OCI-LY7 (cell line): Measurements from ENCODE around the gene FADD. TPM values are rescaled to one million over a fixed set of nuclear protein-coding genes. Genes with fewer than 3 reads are reported as not detected.

Source experiments
- BruUV-seq: library from RNA; stranded (reverse); fragments of 400-500 nt; replicated peaks from 2 replicates; lab custom pipeline; 2021; lab: Mats Ljungman, UMichigan
- CTCF ChIA-PET: fragments of 300-600 bp; sonication (Branson Sonifier 250); formaldehyde crosslinking; loops from one replicate; lab custom pipeline; 2022; ENCODE audit warnings: antibody characterized with exemption; ENCODE audit not compliant: unreplicated experiment; lab: Charles Lee
- POLR2A ChIA-PET: fragments of 300-600 bp; sonication (Branson Sonifier 250); formaldehyde crosslinking; loops from one replicate; lab custom pipeline; 2022; ENCODE audit warnings: antibody characterized with exemption; lab: Charles Lee
- DNase-seq: peaks from one replicate; pipeline ENCODE4 v3.0.0-alpha.2; 2015; ENCODE audit warnings: low spot score
- H2AFZ ChIP-seq: fragments of 200-600 bp; sonication (generic), shearing (Covaris generic); 2 replicates; pipeline ENCODE4 v1.6.1; 2014; ENCODE audit warnings: mild to moderate bottlenecking, antibody characterized with exemption, low read length, moderate library complexity
- H3K27ac ChIP-seq: fragments of 200-600 bp; sonication (generic); 2 replicates; pipeline ENCODE4 v1.5.1; 2014; ENCODE audit warnings: mixed run types, low read depth, mild to moderate bottlenecking, moderate library complexity, low read length, inconsistent platforms; ENCODE audit not compliant: poor library complexity, severe bottlenecking
- H3K36me3 ChIP-seq: fragments of 200-600 bp; sonication (generic); 2 replicates; pipeline ENCODE4 v1.6.1; 2014; ENCODE audit warnings: mild to moderate bottlenecking, antibody characterized with exemption, low read length, moderate library complexity, mixed read lengths; ENCODE audit not compliant: insufficient read depth
- H3K4me1 ChIP-seq: fragments of 200-600 bp; sonication (generic); 2 replicates; pipeline ENCODE4 v1.5.1; 2014; ENCODE audit warnings: mild to moderate bottlenecking, low read length; ENCODE audit not compliant: insufficient read depth, poor library complexity, severe bottlenecking
- H3K4me2 ChIP-seq: fragments of 200-600 bp; sonication (generic); 2 replicates; pipeline ENCODE4 v1.6.1; 2014; ENCODE audit warnings: mild to moderate bottlenecking, low read length
- H3K4me3 ChIP-seq: fragments of 200-600 bp; sonication (generic); 2 replicates; pipeline ENCODE4 v1.5.1; 2014; ENCODE audit warnings: mild to moderate bottlenecking, low read depth, low read length; ENCODE audit not compliant: poor library complexity, severe bottlenecking
- H3K79me2 ChIP-seq: fragments of 200-600 bp; sonication (generic); 2 replicates; pipeline ENCODE4 v1.6.1; 2016; ENCODE audit warnings: low read depth, mild to moderate bottlenecking, low read length, moderate library complexity, mixed read lengths; ENCODE audit not compliant: insufficient read depth
- H3K9me2 ChIP-seq: fragments of 200-600 bp; sonication (generic); 2 replicates; pipeline ENCODE4 v1.6.1; 2016; ENCODE audit warnings: mild to moderate bottlenecking, low read length, mixed read lengths; ENCODE audit not compliant: insufficient read depth
- H3K9me3 ChIP-seq: fragments of 200-600 bp; sonication (generic); 2 replicates; pipeline ENCODE4 v1.6.1; 2014; ENCODE audit warnings: mild to moderate bottlenecking, mixed run types, low read length, mixed read lengths
- H4K20me1 ChIP-seq: fragments of 200-600 bp; sonication (generic); 2 replicates; pipeline ENCODE4 v1.6.1; 2014; ENCODE audit warnings: mild to moderate bottlenecking, antibody characterized with exemption, low read length, moderate library complexity, mixed read lengths; ENCODE audit not compliant: insufficient read depth
- EZH2phosphoT487 ChIP-seq: fragments of 200-600 bp; sonication (generic); IDR thresholded peaks from 2 replicates; pipeline ENCODE4 v1.6.1; 2018; ENCODE audit warnings: low read depth, borderline replicate concordance, mild to moderate bottlenecking, mixed run types, antibody characterized with exemption, low read length, moderate library complexity, mixed read lengths
- intact Hi-C: fragments of 100-400 bp; cut with micrococcal nuclease; formaldehyde crosslinking; loops from one replicate; pipeline ENCODE4 v1.10.0; 2022; ENCODE audit not compliant: unreplicated experiment
- total RNA-seq, 2 experiments: library from RNA; depleted of rRNA in 1 of 2; stranded (reverse); fragments of >200 nt in 1 of 2; shearing (Covaris generic) in 1 of 2; gene quantifications; 2 replicates each; pipeline ENCODE4 v1.2.3, GENCODE V29; 2014 to 2022
- TF ChIP-seq, protein P1 (sequence below): fragments of 200-600 bp; sonication (generic); conservative IDR thresholded peaks from 2 replicates; pipeline ENCODE4 v1.5.1; 2014; ENCODE audit warnings: mild to moderate bottlenecking, antibody characterized with exemption, low read length, moderate library complexity, mixed read lengths

The FADD gene
- total RNA-seq, 2 experiments from 2014 or later: 32.9 to 34.1 TPM

DNA sequence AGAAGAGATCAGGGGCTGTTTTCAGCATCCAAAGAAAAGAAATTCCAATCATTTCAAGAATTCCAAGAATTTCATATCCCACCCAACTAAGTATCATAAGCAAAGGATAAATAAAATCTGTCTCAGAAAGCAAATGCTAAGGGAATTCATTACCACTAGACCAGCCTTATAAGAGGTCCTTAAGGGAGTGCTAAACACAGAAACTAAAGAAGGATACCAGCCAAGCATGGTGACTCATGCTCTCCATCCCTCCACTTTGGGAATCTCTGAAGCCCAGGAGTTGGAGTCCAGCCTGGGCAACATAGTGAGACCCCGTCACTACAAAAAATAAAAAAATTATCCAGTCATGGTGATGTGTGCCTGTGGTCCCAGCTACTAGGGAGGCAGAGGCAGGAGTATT, 17.8 kb downstream of the FADD start:
- H2AFZ ChIP-seq: no peak overlapping the region
- no peak overlapping the region for H3K4me2 ChIP-seq
- H3K36me3 ChIP-seq: no peaks in the 10 kb centered on the region
- intact Hi-C loops: no loop called here
- CTCF ChIA-PET: no interaction called here
- no peak overlapping the region for H3K4me3 ChIP-seq
- H3K4me1 ChIP-seq: no peaks in the 10 kb centered on the region
- H3K27ac ChIP-seq: no peak overlapping the region
- H3K9me3 ChIP-seq: no peaks in the 10 kb centered on the region
- no TSS peak for BruUV-seq
- TF ChIP-seq EZH2phosphoT487: no peak
- TF ChIP-seq, protein P1, sequence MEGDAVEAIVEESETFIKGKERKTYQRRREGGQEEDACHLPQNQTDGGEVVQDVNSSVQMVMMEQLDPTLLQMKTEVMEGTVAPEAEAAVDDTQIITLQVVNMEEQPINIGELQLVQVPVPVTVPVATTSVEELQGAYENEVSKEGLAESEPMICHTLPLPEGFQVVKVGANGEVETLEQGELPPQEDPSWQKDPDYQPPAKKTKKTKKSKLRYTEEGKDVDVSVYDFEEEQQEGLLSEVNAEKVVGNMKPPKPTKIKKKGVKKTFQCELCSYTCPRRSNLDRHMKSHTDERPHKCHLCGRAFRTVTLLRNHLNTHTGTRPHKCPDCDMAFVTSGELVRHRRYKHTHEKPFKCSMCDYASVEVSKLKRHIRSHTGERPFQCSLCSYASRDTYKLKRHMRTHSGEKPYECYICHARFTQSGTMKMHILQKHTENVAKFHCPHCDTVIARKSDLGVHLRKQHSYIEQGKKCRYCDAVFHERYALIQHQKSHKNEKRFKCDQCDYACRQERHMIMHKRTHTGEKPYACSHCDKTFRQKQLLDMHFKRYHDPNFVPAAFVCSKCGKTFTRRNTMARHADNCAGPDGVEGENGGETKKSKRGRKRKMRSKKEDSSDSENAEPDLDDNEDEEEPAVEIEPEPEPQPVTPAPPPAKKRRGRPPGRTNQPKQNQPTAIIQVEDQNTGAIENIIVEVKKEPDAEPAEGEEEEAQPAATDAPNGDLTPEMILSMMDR: no peak
- no peaks in the 10 kb centered on the region for H4K20me1 ChIP-seq
- POLR2A ChIA-PET: no interaction called here
- no peak for DNase-seq
- no peaks in the 10 kb centered on the region for H3K79me2 ChIP-seq
- H3K9me2 ChIP-seq: no peaks in the 10 kb centered on the region

DNA sequence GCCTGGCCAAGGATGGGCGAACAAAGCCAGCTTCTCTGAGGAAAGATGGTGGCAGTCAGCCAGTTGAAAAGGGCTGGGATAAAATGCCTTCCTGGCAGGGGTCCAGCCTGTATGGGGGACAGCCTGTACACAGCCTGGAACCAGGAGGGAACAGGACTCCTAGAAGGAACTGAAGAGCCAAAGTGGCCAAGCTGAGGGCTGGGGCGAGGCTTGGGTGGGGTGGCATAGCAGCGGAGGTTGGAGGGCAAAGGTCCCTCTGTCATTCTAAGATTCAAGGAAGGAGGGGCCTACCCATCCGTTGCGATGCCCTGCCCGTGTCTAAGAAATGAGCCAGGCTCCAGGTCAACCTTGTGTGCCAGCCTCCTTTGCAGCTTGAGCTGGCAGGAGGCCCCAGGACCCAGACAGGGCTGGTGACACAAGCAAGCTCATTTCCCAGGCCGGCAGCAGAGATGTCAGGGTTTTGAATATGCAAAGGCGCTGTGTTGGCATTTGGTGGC, 22.6 kb downstream of the FADD start:
- POLR2A ChIA-PET: interaction anchor here (0.7 kb wide), 2 partner anchors 71 to 377 kb away, joined by 3 read pairs; no protein-coding TSS in a partner anchor
- Histone ChIP-seq H3K9me3 (no peaks in the 10 kb centered on the region), H3K9me2 (no peaks in the 10 kb centered on the region), H4K20me1 (no peaks in the 10 kb centered on the region), H3K27ac (no peak overlapping the region), H3K4me2 (no peak overlapping the region), H3K36me3 (no peaks in the 10 kb centered on the region), H3K79me2 (no peaks in the 10 kb centered on the region), H3K4me3 (no peak overlapping the region), H2AFZ (no peak overlapping the region), H3K4me1 (no peaks in the 10 kb centered on the region)
- CTCF ChIA-PET: no interaction called here
- TF ChIP-seq, protein P1: no peak
- no peak for DNase-seq
- BruUV-seq: no TSS peak
- intact Hi-C loops: no loop called here

DNA sequence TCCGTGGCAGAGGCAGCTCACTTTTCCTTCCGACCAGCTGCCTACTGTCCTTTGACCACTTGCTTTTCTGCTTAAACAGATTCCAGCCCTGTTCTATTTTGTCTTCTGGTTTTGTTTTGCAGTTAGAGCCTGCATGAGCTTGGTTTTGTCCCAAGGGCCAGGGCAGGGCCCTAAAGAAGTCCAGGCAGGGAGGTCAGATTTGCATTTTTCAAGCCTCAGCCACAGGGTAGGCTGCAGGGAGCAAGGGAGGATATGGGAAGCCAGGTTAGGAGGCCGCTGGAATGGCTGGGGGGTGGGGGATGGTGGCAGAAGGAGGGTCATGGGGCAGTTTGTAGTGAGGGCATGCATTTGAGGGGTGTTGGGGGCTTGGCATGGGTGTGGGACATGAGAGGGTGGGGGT, 23.1 kb downstream of the FADD start:
- Histone ChIP-seq H4K20me1 (no peaks in the 10 kb centered on the region), H3K9me2 (no peaks in the 10 kb centered on the region), H3K79me2 (no peaks in the 10 kb centered on the region), H3K36me3 (no peaks in the 10 kb centered on the region), H2AFZ (no peak overlapping the region), H3K4me2 (no peak overlapping the region), H3K27ac (no peak overlapping the region), H3K4me1 (no peaks in the 10 kb centered on the region), H3K4me3 (no peak overlapping the region), H3K9me3 (no peaks in the 10 kb centered on the region)
- CTCF ChIA-PET: no interaction called here
- POLR2A ChIA-PET: interaction anchor here (0.7 kb wide), 2 partner anchors 72 to 377 kb away, joined by 3 read pairs; no protein-coding TSS in a partner anchor
- BruUV-seq: no TSS peak
- DNase-seq: no peak
- TF ChIP-seq, protein P1: no peak
- TF ChIP-seq EZH2phosphoT487: no peak
- intact Hi-C loops: no loop called here
